Measurements from ENCODE around the gene AK4. TPM values are rescaled to one million over a fixed set of nuclear protein-coding genes. Genes with fewer than 3 reads are reported as not detected.

AK4 gene
- total and polyA plus RNA-seq, 10 donors: 0.46 to 15.1 (median 4.3) TPM

DNA sequence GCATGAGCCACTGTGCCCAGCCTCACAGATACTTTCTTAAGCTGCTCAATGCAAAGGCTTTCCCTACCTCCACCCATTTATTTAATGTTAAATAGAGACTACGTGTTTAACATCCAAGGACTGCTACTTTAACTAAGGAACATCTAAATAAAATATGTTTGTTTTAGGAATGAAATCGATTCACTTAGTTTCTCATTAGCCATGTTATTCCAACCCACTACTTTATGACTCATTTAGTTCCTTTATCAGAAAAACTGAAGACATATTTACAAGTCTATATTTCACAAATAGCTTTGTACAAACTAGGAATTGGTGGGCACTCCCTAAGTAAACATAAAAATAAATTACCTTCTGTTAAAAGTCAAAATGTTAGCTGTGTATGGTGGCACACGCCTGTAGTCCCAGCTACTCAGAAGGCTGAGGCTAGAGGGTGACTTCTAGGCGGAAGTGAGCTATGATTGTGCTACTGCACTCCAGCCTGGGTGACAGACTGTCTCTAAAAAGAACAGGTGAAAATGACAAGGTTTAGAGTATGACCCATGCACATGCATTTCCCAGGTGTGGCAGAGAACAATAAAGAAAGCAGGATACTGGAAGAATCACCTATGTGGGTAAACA lies 39.9 kb upstream of the AK4 start:
- Histone ChIP-seq H3K27ac (no peak overlapping the region), H3K36me3 (no peaks in the 10 kb centered on the region), H3K4me1 (no peaks in the 10 kb centered on the region), H3K9me3 (peaks cover 0 to 8% (median 2%) of the 10 kb centered on the region in 8 donors), H3K27me3 (replicated peaks in 1 of 7) (no peaks in the 10 kb centered on the region), H3K4me3 (no peak overlapping the region)
- WGBS, 5 donors: 84 to 90% (median 88%) methylated on average over 4 of the region's 4 CpGs
- intact Hi-C loops (cut with DNase I; ENCODE audit: low total_unique reads): no loop called here
- TF ChIP-seq, protein P1, sequence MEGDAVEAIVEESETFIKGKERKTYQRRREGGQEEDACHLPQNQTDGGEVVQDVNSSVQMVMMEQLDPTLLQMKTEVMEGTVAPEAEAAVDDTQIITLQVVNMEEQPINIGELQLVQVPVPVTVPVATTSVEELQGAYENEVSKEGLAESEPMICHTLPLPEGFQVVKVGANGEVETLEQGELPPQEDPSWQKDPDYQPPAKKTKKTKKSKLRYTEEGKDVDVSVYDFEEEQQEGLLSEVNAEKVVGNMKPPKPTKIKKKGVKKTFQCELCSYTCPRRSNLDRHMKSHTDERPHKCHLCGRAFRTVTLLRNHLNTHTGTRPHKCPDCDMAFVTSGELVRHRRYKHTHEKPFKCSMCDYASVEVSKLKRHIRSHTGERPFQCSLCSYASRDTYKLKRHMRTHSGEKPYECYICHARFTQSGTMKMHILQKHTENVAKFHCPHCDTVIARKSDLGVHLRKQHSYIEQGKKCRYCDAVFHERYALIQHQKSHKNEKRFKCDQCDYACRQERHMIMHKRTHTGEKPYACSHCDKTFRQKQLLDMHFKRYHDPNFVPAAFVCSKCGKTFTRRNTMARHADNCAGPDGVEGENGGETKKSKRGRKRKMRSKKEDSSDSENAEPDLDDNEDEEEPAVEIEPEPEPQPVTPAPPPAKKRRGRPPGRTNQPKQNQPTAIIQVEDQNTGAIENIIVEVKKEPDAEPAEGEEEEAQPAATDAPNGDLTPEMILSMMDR (IDR thresholded peaks at IDR 0.05 in 8 of 11, conservative IDR thresholded peaks at IDR 0.05 in 3 of 11): no peak
- TF ChIP-seq POLR2AphosphoS5 (IDR thresholded peaks at IDR 0.05): no peak
- TF ChIP-seq POLR2A (IDR thresholded peaks at IDR 0.05): no peak
- no peak for DNase-seq

GRCh38 chr1:65109487-65109886 lies 38.5 kb upstream of the AK4 start:
- intact Hi-C loops (cut with DNase I; ENCODE audit: low total_unique reads): no loop called here

GRCh38 chr1:65112811-65113210 lies 35.2 kb upstream of the AK4 start:
- Histone ChIP-seq H3K4me1 (peaks cover 0 to 10% (median 0%) of the 10 kb centered on the region in 6 donors), H3K4me3 (no peak overlapping the region), H3K9me3 (peaks cover 0 to 8% (median 2%) of the 10 kb centered on the region in 8 donors), H3K27ac (no peak overlapping the region), H3K27me3 (replicated peaks in 1 of 7) (no peaks in the 10 kb centered on the region), H3K36me3 (no peaks in the 10 kb centered on the region)
- DNase-seq: no peak
- TF ChIP-seq, protein P1 (IDR thresholded peaks at IDR 0.05 in 8 of 11, conservative IDR thresholded peaks at IDR 0.05 in 3 of 11): no peak
- TF ChIP-seq POLR2A (IDR thresholded peaks at IDR 0.05) (no peak), POLR2AphosphoS5 (IDR thresholded peaks at IDR 0.05) (no peak)
- WGBS, 5 donors: 41 to 65% (median 51%) methylated on average over 3 of the region's 3 CpGs
- intact Hi-C loops (cut with DNase I; ENCODE audit: low total_unique reads): no loop called here

More at GRCh38 chr1:65109487-65109886, 38.5 kb upstream of the AK4 start:
- WGBS, 5 donors: 66 to 82% (median 67%) methylated on average over 3 to 4 of the region's 4 CpGs
- no peaks in the 10 kb centered on the region for H3K27me3 ChIP-seq (replicated peaks in 1 of 7)
- H3K36me3 ChIP-seq: no peaks in the 10 kb centered on the region
- H3K4me3 ChIP-seq: no peak overlapping the region
- H3K27ac ChIP-seq: no peak overlapping the region
- H3K9me3 ChIP-seq: peaks cover 0 to 8% (median 2%) of the 10 kb centered on the region in 8 donors
- TF ChIP-seq POLR2A (IDR thresholded peaks at IDR 0.05): no peak
- TF ChIP-seq, protein P1 (IDR thresholded peaks at IDR 0.05 in 8 of 11, conservative IDR thresholded peaks at IDR 0.05 in 3 of 11): no peak
- H3K4me1 ChIP-seq: peaks cover 0 to 6% (median 0%) of the 10 kb centered on the region in 6 donors
- no peak for DNase-seq

GRCh38 chr1:65113298-65113697 lies 34.7 kb upstream of the AK4 start:
- H3K4me3 ChIP-seq: no peak overlapping the region
- 9 to 18% (median 17%) methylated on average over 2 of the region's 2 CpGs for WGBS, 5 donors
- intact Hi-C loops (cut with DNase I; ENCODE audit: low total_unique reads): no loop called here
- H3K9me3 ChIP-seq: peaks cover 0 to 8% (median 2%) of the 10 kb centered on the region in 8 donors
- TF ChIP-seq, protein P1 (IDR thresholded peaks at IDR 0.05 in 8 of 11, conservative IDR thresholded peaks at IDR 0.05 in 3 of 11): no peak
- TF ChIP-seq POLR2A (IDR thresholded peaks at IDR 0.05) (no peak), POLR2AphosphoS5 (IDR thresholded peaks at IDR 0.05) (no peak)
- no peak for DNase-seq
- H3K27ac ChIP-seq: no peak overlapping the region
- H3K36me3 ChIP-seq: no peaks in the 10 kb centered on the region
- H3K27me3 ChIP-seq (replicated peaks in 1 of 7): no peaks in the 10 kb centered on the region
- peaks cover 0 to 10% (median 0%) of the 10 kb centered on the region in 6 donors for H3K4me1 ChIP-seq

Measured in spleen (tissue), 11 donors.